ENCODE results near the gene TBC1D32.

DNA sequence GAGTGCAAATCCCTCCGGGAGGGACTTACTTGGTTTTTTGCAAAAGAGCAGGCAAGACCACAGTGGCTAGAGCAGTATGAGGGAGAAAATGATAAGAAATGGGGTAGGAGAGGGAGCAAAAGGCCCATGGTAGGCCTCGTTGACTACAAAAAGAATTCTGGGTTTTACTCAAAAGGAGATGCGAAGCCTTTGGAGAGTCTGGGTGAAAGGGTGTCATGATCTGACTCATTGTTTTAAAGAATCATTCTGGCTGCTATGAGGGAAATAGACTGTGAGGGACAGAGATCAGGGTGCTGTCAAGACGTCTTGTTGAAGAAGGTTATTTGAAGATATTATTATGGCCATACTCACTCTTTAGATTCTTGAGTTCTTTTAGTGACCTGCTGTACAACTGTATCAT lies 13.0 kb downstream of the TBC1D32 start:
- TF ChIP-seq, protein P1, sequence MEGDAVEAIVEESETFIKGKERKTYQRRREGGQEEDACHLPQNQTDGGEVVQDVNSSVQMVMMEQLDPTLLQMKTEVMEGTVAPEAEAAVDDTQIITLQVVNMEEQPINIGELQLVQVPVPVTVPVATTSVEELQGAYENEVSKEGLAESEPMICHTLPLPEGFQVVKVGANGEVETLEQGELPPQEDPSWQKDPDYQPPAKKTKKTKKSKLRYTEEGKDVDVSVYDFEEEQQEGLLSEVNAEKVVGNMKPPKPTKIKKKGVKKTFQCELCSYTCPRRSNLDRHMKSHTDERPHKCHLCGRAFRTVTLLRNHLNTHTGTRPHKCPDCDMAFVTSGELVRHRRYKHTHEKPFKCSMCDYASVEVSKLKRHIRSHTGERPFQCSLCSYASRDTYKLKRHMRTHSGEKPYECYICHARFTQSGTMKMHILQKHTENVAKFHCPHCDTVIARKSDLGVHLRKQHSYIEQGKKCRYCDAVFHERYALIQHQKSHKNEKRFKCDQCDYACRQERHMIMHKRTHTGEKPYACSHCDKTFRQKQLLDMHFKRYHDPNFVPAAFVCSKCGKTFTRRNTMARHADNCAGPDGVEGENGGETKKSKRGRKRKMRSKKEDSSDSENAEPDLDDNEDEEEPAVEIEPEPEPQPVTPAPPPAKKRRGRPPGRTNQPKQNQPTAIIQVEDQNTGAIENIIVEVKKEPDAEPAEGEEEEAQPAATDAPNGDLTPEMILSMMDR (IDR thresholded peaks at IDR 0.05) = no peak
- no peak for TF ChIP-seq POLR2A (IDR thresholded peaks at IDR 0.05)
